Gastroesophageal sphincter (tissue), 3 donors: ENCODE measurements around the gene PPARGC1A.

Experiments used
- EP300 ChIP-seq: sonication (generic); formaldehyde crosslinking; IDR thresholded peaks from one replicate; pipeline ENCODE4 v1.6.1; 2017; ENCODE audit warnings: antibody characterized with exemption, mild to moderate bottlenecking
- TF ChIP-seq, protein P1 (sequence below), 4 experiments: fragments of 200-600 bp in 2 of 4; fragments of 450-650 bp in 2 of 4; sonication (generic) in 1 of 4; IDR thresholded peaks; one replicate each; pipeline ENCODE4 v1.5.1; 2017 to 2019; ENCODE audit warnings: antibody characterized with exemption in 4 of 4, mild to moderate bottlenecking in 2 of 4, moderate library complexity in 2 of 4

DNA sequence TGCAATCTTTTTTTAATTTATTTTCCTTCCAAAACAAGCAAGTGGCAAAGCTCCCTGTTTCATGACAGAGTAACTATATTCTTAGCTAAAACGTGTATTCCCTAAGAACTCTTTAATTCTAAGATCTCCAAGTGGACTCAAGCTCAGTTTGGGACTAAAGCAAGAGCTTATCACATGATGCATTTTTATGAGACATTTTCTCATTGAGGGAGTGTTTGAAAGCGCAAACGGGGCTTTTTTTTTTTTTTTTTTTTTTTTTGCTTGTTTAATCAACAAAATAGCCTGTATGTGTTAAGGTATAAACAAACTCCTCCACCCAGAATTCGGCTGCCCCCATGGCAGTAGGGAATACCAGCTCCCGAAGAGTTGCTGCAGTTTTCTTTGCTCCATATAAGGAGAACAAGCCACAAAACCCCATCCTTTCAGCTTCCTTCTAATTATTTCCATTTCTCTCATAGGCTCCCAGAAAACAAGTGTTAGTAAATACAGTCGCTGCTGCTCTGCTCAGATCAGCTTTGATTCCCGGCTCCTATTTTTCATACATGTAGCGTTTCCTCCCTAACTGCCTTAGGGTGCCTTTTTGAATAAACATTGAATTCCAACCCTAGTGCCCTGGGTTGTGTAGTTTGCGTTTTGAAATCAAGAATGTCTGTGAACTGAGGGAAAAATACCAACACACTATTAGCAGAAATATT lies 669 bp upstream of the PPARGC1A start:
- no peak for TF ChIP-seq EP300
- TF ChIP-seq, protein P1, sequence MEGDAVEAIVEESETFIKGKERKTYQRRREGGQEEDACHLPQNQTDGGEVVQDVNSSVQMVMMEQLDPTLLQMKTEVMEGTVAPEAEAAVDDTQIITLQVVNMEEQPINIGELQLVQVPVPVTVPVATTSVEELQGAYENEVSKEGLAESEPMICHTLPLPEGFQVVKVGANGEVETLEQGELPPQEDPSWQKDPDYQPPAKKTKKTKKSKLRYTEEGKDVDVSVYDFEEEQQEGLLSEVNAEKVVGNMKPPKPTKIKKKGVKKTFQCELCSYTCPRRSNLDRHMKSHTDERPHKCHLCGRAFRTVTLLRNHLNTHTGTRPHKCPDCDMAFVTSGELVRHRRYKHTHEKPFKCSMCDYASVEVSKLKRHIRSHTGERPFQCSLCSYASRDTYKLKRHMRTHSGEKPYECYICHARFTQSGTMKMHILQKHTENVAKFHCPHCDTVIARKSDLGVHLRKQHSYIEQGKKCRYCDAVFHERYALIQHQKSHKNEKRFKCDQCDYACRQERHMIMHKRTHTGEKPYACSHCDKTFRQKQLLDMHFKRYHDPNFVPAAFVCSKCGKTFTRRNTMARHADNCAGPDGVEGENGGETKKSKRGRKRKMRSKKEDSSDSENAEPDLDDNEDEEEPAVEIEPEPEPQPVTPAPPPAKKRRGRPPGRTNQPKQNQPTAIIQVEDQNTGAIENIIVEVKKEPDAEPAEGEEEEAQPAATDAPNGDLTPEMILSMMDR (IDR thresholded peaks at IDR 0.05): no peak
